CD4-positive, alpha-beta T cell treated with Interleukin-21 for 1 hour (primary cell): ENCODE measurements around the gene DBH.
"Not testable (repeated sequence)": the region's sequence is repeated elsewhere in the genome, so short reads cannot be mapped to it uniquely, and the experiment has no call there.

Source experiments
- DNase-seq: peaks from one replicate; pipeline ENCODE4 v3.0.0-alpha.2; 2020

DBH gene

GRCh38 chr9:133669182-133669801 lies 33.1 kb downstream of the DBH start:
- DNase-seq = no peak

DNA sequence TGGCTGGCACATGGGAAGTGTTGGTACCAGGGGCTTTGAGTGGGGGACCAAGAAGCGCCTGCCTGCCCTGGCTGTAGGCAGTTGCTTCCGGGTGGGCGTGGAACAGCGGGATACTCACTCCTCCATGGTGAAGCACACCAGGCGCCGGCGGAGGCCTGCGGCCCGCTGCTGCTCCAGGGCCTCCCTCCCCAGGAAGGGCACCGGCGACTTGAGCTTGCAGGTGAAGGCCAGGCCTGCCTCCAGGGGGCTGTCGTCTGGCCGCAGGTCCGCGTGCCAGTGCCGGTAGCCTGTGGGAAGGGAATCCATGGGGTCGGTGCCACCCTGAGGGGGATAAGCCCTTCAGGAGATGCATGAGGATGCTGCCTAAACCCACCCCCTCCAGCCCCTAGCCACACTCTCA lies 34.3 kb downstream of the DBH start:
- DNase-seq = no peak

GRCh38 chr9:133671371-133671770 lies 35.2 kb downstream of the DBH start:
- no peak for DNase-seq

GRCh38 chr9:133672503-133673257 lies 36.5 kb downstream of the DBH start:
- DNase-seq = no peak

DNA sequence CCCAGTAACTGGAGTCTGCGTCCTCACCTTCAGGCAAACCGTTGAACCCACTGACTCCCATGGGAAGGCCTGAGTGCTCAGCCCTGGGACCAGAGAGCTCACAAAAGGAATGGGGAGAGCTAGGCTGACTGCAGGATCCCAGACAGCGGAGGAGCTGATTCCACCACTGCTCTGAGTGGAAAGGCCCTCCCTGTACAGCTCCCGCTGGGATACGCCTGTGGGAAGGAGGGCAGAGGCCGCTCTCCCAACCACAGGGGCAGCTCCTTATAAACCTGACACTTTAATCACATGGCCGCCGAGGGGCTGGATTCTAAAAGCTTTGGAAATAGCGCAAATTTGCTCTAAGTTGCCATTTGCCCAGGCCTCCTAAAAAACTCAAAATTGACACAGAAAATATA lies 37.1 kb downstream of the DBH start:
- DNase-seq = no peak

DNA sequence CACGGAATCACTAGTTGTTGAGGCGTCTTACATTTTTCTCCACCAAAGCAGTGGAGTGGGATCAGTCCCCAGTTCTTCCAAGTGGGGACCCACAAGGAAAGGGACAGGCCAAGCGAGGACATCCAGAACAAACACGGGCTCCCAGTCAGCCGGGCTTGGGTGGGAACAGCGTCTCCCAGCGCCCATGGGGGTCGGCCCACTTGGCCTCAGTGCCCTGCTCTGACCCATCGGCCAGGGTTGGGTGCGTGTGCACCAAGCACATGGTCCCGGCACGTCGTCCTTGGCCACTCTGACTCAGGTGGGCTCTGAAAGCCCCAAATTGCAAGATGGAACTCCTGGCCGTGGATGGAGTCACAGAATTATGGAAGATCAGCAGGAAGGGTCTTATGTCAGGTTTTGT lies 37.9 kb downstream of the DBH start:
- DNase-seq = no peak

GRCh38 chr9:133675796-133676195 lies 39.6 kb downstream of the DBH start:
- not testable (repeated sequence) for DNase-seq

DNA sequence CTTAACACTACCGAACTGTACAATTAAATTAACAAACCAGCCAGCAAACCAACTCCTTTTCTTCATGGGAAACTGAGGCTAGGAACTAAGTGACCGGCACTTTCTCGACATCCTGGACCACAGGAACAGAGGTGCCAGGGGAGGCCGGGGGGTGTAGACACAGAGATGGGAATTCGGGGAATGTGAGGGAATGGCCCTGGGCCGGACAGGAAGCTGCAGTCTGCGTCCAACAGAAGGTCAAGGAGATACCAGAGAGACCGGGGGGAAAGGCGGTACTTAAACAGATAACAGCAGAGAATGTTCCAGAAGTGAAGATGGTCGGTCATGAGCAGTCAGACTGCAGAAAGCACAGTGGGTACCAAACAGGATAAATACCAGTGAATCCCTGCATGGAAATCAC lies 40.3 kb downstream of the DBH start:
- no peak for DNase-seq

- DNase-seq = peak; percentile 78
These were observed 41.2 kb downstream of the DBH start for GRCh38 chr9:133677126-133678010.

- no peak for DNase-seq
These were observed 42.9 kb downstream of the DBH start for GRCh38 chr9:133679056-133679455.

- DNase-seq = no peak
These were observed 43.4 kb downstream of the DBH start for GRCh38 chr9:133679466-133680061.

DNA sequence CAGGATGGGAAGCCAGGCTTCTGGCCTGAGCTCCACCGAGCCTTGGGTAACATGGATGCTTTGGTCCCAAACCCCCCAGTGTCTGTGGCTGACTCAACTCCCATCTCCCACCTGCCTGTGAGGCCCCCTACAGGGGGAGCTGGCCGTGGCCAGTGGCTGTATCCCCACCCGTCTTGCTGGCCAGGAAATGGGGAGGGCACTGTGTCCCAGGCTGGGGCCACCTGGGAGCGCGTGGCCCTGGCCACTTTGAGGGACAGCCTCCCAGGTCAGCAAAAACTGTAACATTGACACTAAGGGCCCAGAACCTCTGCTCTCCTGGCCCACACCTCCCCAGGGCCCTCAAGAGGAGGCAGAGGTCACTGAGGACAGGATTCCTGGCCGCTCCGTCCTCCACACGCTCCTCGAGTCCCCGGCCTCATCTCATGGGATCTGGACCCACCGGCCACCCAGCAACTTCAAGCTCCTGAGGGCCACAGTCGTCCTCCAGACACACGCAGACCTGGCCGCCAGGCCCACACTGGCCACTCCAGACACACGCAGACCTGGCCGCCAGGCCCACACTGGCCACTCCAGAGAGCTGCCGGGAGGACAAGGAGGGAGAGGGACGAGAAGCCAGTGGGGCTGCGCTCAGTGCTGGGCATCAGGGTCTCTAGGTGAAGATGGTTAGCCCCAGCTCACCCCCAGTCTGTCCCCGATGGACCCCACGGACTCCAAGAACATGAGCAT lies 44.2 kb downstream of the DBH start:
- no peak for DNase-seq

DNA sequence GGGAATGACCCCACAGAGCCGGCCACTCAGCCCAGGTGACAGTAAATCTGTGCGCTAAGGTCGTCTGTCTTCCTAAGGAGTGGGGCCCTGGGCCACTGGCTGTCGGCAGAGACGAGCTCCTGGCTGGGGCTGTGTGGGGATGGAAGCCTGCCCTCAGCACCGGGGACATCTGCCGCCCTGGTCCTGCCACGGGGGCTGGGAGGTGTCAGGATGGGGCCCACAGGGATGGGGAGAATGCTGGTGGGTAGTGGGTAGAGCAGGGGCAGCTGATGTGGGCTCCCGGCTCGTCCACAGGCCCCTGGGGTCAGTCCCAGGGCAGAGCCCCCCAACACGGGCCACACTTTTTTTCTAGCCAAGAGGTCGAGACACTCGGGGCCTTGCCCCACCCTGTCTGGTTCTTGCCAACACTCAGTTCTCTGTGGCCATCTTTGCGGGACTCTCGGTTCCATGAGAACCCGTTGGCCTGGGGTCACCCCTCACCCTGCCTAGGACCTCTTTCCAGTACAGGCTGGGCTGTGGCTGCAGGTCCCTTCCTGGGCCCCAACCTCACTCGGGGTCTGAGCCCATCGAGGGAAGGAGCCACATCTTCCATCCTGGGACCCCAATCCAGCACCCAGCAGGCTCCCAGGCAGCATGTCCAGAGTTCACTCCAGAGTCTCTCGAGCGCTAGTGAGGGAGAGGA lies 45.0 kb downstream of the DBH start:
- DNase-seq = no peak

DNA sequence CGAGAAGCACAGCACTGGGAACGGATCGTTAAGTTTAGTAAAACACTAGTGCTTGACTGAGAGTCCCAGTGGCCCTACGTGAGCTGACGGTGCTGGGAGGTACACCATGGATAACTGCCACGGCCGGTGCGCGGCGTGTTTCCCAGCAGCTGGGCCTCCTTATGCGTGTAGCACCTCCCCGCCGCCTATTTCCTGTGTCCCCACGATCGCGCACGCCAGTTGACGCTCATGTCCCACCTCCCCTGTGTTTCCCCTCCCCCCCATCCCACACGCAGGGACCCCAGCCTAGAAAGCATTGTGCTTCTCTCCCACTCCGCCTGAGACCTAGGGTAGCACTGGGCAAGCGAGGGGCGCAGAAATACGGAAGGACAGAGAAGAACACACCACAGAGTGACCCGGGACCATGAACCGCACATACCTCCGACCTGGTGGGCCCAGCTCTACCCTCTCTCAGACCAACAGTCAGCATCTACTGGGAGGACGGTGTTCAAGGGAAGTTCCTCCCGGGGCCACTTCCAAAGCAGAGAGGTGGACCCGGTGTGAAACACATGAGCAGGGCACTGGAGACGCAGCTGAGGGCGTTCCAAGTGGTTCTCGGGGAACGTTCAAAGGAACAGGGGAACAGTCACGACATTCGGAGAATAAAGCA lies 45.6 kb downstream of the DBH start:
- no peak for DNase-seq

- no peak for DNase-seq
These were observed 46.8 kb downstream of the DBH start for GRCh38 chr9:133682818-133683585.

DNA sequence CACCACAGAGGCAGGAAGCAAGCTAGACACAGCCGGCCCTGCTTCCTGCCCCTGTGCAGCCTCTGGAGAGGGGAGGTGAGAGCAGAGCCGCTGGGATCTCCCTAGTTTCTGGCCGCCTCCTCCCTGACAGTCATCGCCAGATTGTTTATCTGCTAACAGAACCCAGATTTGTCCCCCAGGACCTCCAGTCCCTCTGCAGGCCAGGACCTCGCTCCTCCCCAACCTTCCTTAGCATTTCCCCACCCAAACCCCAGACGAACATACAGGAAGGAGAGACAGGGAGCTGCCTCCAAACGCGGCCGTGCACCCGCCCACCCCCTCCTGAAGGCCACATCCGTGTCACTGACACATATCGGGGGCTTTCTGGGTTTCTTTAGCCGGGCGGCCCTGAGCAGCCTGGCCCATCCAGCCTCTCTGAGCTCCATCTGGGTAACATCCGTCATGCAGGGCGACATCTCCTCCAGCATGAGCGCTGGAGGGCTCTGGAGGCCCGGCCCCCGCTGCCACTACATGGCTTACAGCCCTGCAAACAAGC lies 47.5 kb downstream of the DBH start:
- DNase-seq = peak; percentile 78

- DNase-seq = no peak
These were observed 48.2 kb downstream of the DBH start for GRCh38 chr9:133684121-133684935.

GRCh38 chr9:133684936-133685361 lies 48.8 kb downstream of the DBH start:
- no peak for DNase-seq
